GM12801 (cell line): ENCODE measurements around the gene SEL1L3.

ENCODE experiments used
- TF ChIP-seq, protein P1 (sequence below): IDR thresholded peaks from one replicate; pipeline ENCODE4 v1.5.1; 2011; ENCODE audit warnings: control low read depth; ENCODE audit not compliant: insufficient read length; ENCODE audit errors: extremely low read depth

SEL1L3 gene

DNA sequence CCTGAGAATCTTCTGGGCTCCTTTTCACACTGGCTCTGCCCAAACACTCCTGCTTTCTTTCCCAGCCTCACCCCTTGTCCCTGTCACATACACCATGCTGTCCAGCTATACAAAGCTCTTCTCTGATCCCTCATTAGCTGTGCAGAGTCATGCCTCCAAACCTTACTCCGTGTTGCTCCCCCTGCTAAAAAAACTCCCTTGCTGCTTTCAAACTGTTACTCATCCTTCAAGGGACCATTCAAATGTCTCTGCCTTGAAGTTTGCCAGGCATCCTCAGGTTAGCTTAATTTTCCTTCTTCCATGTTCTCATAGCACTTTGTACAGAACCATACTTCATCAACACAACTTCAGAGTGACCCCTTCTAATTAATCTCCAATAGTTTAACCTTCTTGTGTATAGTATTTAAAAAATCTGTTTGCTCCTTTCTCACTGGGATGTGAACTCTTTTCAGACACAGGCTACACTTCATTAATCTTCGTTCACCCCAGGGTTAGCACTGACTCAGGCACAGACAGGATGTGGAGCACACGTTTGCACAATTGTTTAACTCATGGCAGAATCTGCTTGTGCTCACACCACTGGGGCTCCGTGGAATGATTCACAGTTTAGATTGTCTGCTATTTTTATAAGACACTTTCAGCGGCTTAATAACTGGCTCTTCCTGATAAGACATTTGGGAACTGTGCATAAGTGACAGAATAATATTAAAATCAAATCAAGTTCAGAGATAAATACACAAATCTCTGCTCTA, 21.4 kb upstream of the SEL1L3 start:
- TF ChIP-seq, protein P1, sequence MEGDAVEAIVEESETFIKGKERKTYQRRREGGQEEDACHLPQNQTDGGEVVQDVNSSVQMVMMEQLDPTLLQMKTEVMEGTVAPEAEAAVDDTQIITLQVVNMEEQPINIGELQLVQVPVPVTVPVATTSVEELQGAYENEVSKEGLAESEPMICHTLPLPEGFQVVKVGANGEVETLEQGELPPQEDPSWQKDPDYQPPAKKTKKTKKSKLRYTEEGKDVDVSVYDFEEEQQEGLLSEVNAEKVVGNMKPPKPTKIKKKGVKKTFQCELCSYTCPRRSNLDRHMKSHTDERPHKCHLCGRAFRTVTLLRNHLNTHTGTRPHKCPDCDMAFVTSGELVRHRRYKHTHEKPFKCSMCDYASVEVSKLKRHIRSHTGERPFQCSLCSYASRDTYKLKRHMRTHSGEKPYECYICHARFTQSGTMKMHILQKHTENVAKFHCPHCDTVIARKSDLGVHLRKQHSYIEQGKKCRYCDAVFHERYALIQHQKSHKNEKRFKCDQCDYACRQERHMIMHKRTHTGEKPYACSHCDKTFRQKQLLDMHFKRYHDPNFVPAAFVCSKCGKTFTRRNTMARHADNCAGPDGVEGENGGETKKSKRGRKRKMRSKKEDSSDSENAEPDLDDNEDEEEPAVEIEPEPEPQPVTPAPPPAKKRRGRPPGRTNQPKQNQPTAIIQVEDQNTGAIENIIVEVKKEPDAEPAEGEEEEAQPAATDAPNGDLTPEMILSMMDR: no peak

DNA sequence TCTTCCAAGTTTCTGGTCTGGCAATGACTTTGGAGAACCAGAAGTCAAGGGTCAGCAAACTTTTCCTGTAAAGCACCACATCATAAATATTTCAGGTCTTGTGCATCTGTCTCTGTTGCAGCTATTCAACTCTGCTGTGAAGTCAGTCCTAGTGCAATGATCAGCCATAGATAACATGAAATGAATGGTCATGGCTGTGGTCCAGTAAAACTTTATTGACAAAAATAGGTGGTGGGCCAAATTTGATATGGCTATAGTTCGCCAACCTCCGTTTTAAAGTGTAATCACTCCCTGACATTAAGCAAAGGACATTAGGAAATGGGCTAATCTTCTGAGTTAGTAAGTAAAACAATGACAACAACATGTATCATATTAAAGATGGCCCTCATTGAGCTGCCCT, 20.8 kb upstream of the SEL1L3 start:
- TF ChIP-seq, protein P1: no peak

DNA sequence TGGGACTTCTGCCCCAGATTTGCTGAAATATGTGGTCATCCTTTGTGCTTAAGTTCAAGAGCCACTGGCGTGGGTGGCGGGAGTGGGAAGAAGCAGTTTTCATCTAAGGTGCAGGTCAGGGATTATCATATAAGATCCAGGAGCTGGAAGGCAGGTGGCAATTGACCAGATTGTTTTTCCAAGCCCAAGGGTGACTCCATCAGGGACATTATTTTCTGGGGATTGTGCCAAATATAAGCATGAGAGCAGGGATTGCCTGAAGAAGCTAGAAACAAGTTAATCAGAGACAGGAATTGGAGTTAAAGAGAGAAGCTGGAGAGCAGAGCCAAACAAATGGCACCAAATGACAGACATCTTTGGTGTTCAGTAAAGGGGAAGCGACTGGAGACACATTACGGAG, 19.4 kb upstream of the SEL1L3 start:
- TF ChIP-seq, protein P1: no peak

DNA sequence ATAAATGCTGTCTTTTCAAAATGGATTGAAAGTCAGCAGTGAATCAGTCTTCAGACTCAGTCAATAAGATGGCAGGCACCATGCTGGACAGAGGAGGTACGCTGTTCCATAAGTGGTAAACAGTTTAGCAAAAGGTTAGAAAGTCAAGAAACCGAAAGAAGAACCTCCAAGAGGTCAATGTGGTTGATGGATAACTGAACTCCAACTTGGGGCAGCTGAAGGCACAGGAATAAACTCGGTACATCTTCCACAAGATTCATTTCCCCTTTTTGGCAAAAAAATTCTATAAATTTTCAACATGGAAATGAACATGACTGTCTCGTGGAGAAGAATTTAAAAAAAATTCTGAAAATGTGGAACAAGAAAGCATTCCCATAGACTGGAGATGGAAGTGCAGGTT, 18.4 kb upstream of the SEL1L3 start:
- TF ChIP-seq, protein P1: no peak

DNA sequence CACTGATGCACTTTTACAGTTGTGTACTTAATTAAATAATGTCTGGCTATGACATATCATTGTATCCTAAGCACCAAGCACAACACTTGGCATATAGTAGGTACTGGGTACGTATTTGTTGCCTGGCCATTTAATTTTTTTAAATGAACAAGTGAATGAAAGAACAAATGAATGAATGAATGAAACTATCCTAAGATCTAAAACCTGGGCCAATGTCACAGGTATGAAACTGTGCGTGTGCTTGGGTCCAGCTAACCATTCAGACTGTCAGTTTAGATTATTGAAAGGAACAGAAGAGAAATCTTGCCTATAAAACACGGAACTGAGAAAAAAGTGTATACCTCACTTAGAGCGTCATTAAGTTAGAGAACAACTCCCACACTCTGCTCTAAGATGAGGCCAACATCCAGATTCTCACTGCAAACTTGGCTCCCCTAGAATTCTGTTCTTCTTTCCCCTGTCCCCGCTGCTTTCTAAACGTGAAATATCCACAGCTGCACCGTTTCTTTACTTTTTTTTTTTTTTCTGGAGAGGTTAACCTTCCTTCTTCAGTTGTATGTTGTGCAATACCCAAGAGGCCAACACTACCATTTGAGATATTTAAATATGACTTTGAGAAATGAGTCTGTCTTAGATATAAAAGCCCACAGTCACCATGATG, 17.3 kb upstream of the SEL1L3 start:
- TF ChIP-seq, protein P1: no peak

DNA sequence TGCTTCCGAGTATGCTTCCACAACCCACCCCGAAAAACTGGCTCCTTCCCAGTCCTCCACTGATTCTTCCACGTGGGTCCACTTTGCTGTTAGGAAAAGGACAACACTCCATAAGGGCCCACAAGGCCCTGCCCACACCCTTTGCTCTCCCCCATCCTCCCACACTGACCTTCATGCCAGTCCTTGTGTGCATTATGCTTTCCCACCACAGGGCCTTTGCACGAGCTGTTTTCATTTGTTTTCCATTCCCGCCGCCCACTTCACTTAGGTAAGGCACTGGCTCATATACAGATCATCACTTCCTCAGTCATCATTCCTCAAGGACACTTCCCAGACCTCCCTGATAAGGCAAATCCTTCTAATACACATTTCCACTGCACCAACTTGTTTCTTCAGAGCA, 16.8 kb upstream of the SEL1L3 start:
- TF ChIP-seq, protein P1: no peak

DNA sequence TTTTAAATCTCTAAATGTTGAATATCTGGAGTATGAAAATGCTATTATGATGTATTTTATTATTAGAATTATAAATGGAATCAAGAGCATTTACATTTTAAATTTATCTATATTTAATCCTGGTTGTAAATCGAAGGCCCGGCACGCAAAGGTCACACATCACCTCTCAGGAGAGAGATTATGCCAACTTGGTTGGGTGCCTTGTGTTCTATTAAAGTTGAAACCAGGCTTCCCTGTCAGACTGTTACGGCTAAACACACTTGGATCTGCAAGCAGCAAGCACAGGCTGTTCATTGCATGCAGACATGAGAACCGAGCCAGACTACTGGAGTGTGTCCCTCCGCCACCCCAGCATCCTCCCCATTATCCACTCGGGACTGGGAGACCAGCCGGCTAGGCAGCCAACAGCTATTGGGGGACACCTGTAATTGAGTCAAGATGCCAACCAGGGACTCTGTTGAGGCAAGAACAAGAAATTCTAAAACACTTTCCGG, 16.4 kb upstream of the SEL1L3 start:
- TF ChIP-seq, protein P1: no peak
